GM19025 (cell line): ENCODE results near the gene TSBP1.
"Not testable (repeated sequence)": the region's sequence is repeated elsewhere in the genome, so short reads cannot be mapped to it uniquely, and the experiment has no call there.

Experiments
- ATAC-seq: cut with Tn5 transposase; IDR thresholded peaks from one replicate; pipeline ENCODE4 v1.9.1; 2021; ENCODE audit warnings: mild to moderate bottlenecking, low read depth, moderate library complexity; ENCODE audit not compliant: unreplicated experiment

The TSBP1 gene

DNA sequence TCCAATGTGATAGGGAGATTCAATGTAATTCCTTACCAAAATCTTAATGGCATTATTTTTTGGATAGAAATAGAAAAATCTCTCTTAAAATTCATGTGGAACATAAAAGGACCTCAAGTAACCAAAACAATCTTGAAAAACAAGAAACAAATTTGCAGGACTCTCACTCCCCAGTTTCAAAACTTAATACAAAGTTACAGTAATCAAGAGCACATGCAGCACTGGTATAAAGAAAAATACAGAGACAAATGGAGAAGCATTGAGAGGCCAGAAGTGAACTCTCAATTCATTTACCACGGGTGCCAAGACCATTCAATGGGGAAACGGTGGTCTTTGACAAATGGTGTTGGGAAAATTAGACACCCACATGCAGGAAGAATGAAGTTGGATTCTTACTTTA is 7.8 kb upstream of the TSBP1 start:
- no peak for ATAC-seq

DNA sequence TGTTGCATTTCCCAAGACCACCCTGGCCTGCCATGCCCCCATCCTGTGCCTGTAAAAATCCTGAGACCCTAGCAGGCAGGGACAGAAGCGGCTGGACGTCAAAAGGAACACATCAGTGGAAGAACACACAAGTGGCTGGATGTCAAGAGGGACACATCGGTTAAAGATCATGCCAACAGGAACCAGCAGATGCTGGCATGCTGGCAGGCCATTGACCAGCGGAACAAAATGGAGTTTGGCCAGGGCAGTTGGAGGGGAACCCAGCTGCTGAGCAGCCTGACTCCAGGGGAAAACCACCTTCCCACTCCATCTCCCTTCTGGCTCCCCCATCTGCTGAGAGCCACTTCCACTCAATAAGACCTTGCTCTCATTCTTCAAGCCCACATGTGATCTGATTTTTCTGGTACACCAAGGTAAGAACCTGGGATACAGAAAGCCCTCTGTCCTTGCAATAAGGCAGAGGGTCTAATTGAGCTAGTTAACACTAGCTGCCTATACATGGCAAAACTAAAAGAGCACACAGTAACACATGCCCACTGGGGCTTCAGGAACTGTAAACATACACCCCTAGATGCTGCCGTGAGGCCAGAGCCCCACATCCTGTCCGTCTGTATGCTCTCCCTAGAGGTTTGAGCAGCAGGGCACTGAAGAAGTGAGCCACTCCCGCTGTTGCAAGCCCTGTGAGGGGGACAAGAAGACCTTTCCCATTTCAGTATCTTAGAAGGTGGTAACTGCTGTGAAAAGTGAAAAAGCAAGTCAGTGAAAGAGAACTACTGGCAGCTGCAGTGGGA is 4.2 kb upstream of the TSBP1 start:
- no peak for ATAC-seq

- no peak for ATAC-seq
Measured at GRCh38 chr6:32371229-32371628, 474 bp downstream of the TSBP1 start.

DNA sequence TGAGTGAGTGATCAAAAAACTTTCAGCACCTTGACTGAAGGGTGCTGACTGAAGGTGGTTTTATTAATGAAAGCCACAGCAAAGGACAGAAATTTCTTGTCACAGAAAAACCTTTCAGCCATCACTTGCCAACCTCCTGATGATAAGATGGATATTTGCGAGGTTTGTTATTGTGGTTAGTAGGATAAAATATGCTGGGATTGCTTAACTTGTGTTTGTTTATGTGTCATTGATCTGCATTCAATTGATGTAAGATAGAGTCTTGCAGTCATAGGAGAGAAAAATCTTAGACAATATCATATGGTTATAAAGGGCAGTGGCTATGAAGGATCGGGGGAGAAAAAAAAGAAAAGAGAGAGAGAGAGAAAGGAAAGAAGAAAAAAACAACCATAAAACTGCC is 1.2 kb downstream of the TSBP1 start:
- ATAC-seq: no peak

DNA sequence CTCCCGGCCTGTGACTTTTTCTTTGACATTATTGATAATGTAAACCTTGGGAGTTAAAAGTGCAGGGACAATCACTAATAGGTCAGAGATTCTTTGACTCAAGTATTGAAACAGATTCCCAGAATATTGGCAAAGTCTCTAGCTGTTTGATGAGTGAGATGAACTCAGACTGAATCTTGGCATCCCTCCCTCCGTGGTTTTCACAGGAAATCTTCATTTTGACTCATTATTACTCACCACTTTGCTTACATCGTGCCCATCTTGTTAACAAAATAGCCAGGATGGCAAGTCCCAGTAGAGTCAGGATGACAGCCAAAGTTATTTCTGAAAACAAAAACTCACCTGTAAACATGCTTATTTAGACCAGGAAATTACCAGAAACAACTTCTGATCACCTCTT is 2.0 kb downstream of the TSBP1 start:
- ATAC-seq: no peak

- no peak for ATAC-seq
Measured at GRCh38 chr6:32367644-32368043, 4.1 kb downstream of the TSBP1 start.

DNA sequence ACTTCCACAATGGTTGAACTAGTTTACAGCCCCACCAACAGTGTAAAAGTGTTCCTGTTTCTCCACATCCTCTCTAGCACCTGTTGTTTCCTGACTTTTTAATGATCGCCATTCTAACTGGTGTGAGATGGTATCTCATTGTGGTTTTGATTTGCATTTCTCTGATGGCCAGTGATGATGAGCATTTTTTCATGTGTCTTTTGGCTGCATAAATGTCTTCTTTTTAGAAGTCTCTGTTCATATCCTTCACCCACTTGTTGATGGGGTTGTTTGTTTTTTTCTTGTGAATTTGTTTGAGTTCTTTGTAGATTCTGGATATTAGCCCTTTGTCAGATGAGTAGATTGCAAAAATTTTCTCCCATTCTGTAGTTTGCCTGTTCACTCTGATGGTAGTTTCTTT is 12.5 kb downstream of the TSBP1 start:
- ATAC-seq: not testable (repeated sequence)

GRCh38 chr6:32358548-32358947 is 13.2 kb downstream of the TSBP1 start:
- ATAC-seq: not testable (repeated sequence)

DNA sequence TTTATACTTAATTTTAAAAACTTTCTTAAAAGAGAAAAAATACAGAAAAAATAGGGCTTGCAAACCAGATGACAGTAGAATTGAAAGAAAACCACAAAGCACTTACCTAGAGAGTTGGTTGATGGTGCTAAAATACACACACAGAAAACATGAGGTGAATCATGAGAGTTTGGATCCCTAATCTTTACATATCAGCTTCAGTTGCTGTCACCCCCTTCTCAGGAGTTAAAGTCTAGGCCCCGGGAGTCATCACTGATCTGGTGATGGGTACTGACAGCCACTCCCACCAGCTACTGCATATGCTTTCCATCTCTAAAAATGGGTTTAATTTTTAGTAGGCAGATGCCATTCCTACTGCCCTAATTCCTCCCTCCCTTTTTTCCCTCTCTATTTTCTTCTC is 16.7 kb downstream of the TSBP1 start:
- no peak for ATAC-seq

- no peak for ATAC-seq
Measured at GRCh38 chr6:32353348-32353747, 18.4 kb downstream of the TSBP1 start.

GRCh38 chr6:32340242-32340641 is 31.5 kb downstream of the TSBP1 start:
- no peak for ATAC-seq

DNA sequence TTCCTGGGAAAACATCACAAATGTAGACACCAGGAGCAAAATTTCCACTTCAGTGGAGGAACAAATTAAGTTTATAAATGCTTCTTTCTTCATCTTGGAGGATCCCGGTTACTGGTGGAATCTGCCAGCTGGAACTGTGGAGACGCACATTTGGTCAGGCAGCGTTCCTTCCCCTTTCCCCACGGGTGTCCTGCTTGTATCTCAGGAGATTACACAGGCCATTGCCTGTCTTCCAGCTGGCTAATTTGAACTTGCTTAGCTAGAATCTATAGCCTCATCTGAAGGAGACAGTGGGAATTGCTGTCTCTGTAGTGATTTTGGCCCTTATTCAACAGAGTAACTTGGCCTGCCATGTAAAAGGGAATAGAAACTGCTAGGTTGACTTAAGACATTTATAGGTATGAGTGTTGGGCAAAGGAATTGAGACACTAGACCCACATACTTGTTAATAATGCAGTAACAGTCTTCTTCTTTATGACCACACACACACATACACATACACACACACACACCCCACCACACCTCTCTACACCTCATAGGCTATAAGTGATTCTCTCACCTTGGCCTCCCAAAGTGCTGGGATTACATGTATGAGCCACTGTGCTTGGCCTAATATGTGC is 34.4 kb downstream of the TSBP1 start:
- no peak for ATAC-seq

DNA sequence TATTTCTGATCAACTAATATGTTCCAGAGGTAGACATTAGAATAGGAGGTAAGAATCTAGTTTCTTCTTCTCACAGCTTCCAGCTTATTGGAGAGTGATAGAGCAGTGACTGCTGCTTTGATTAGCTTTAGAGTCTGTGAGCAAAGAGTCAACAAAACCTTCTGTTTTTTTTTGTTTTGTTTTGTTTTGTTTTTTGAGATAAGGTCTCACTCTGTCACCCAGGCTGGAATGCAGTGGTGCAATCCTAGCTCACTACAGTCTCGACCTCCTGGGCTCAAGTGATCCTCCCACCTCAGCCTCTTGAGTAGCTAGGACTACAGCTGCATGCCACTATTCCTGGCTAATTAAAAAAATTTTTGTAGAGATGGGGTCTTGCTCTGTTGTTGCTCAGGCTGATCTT is 39.3 kb downstream of the TSBP1 start:
- ATAC-seq: no peak

GRCh38 chr6:32329141-32329540 is 42.6 kb downstream of the TSBP1 start:
- ATAC-seq: no peak

DNA sequence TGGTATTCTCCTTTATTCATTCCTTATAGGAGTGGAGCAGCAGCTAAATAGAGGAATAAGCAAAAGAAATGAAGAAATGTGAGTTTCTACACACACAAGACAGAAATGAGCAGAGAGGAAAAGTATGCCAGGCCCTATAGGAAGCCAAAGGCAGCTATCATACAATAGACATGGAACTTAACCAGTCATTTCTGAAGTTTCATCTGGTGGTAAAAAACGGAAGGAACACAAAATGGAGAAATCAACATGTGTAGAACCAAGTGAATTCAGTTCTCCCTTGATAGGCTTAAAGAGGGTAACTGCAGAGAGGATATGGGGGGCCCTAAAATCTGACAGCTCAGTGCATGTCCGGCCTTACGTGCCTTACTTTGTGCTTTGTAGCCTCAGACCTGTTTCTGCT is 44.6 kb downstream of the TSBP1 start:
- no peak for ATAC-seq

DNA sequence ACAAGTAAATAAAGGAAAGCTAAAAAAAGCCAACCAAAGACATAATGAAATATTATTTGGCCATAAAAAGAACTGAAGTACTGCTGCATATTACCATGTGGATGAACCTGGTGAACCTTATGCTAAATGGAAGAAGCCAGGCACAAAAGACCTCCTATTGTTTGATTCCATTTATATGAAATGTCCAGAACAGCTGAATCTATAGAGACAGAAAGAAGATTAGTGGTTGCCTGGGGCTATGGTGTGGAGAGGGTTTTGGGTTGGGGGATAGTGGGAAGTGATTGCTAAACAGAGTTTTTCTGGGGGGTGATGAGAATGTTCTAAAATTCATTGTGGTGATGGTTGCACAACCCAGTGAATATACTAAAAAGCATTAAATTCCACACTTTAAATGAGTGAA is 53.2 kb downstream of the TSBP1 start:
- no peak for ATAC-seq

DNA sequence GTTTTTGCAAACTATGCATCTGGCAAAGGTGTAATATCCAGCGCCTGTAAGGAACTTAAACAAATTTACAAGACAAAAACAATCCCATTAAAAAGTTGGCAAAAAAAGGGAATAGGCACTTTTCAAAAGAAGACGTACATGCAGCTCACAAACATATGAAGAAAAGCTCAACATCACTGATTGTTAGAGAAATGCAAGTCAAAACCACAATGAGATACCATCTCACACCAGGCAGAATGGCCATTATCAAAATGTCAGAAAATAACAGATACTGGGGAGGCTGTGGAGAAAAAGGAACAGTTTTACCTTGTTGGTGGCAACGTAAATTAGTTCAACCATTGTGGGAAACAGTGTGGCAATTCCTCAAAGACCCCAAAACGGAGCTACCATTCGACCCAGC is 54.2 kb downstream of the TSBP1 start:
- no peak for ATAC-seq

- no peak for ATAC-seq
Measured at GRCh38 chr6:32313964-32314363, 57.7 kb downstream of the TSBP1 start.

DNA sequence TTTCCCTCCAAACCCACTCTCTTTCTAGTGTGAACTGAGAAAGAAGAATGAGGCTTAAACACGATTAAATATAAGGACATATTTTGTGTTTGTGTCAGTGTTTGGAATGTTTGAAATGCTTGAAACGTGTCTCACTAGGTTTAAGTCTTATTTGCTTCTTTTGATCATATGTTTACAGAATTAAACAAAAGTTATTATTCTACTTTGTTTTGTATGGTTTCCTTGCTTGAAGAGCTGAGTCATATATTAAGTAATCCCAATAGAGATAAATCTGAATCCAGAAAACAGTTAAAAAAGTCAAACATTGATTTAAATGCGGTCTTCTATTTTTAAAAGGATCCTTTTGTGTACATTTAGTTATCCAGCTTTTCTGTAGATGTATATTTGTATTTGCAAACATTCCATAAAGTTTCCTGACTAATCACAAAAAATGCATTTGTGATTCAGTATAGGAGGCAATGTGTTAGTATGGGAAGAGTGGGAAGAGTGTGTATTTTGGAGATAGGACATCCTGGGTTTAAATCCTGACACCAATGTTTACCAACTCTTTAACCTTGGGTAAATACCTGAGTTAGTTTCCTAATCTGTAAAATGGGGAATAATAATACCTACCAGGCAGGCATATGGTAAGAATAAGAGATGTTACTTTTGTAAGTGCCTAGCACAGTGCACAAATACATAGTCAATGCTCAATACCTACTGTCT is 72.9 kb downstream of the TSBP1 start:
- ATAC-seq: no peak

DNA sequence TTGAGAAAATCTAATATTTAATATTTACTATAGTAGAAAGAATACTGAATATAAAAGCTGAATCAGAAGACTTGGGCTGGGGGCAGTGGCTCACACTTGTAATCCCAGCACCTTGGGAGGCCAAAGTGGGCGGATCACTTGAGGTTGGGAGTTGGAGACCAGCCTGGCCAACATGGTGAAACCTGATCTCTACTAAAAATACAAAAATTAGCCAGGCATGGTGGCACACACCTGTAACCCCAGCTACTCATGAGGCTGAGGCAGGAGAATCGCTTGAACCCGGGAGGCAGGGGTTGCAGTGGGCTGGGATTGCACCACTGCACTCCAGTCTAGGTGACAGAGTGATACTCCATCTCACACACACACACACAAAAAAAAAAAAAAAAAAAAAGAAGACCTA is 76.7 kb downstream of the TSBP1 start:
- not testable (repeated sequence) for ATAC-seq

- no peak for ATAC-seq
Measured at GRCh38 chr6:32294566-32294965, 77.1 kb downstream of the TSBP1 start.

- no peak for ATAC-seq
Measured at GRCh38 chr6:32293695-32294094, 78.0 kb downstream of the TSBP1 start.
